H1 (cell line): ENCODE data around the gene PDE5A. TPM values are rescaled to one million over a fixed set of nuclear protein-coding genes. Genes with fewer than 3 reads are reported as not detected.

ENCODE experiments used
- EP300 ChIP-seq, 2 experiments: IDR thresholded peaks; 1 replicate in 1 of 2; 2 replicates in 1 of 2; pipeline ENCODE4 v1.6.1; 2011 to 2012; ENCODE audit warnings: low read depth in 2 of 2, low read length in 2 of 2, mild to moderate bottlenecking in 2 of 2, borderline replicate concordance in 1 of 2, inconsistent platforms in 1 of 2, moderate library complexity in 1 of 2
- EZH2 ChIP-seq: fragments of 200-600 bp; sonication (generic); IDR thresholded peaks from 2 replicates; pipeline ENCODE4 v1.7.1; 2012; ENCODE audit warnings: low read depth, mild to moderate bottlenecking, moderate library complexity, low read length, inconsistent platforms; ENCODE audit not compliant: severe bottlenecking
- HDAC2 ChIP-seq, 2 experiments: fragments of 300-600 bp in 1 of 2; sonication (generic) in 1 of 2; IDR thresholded peaks; 2 replicates each; pipeline ENCODE4 v1.6.1; 2011 to 2012; ENCODE audit warnings: low read depth in 2 of 2, low read length in 2 of 2, mild to moderate bottlenecking in 2 of 2, moderate library complexity in 2 of 2, borderline replicate concordance in 1 of 2, inconsistent platforms in 1 of 2
- NRF1 ChIP-seq: IDR thresholded peaks from 2 replicates; pipeline ENCODE4 v1.6.1; 2011; ENCODE audit warnings: mild to moderate bottlenecking, low read depth, low read length, improper control_type of control experiment
- SIN3A ChIP-seq, 2 experiments: IDR thresholded peaks in 1 of 2; conservative IDR thresholded peaks in 1 of 2; 2 replicates each; pipeline ENCODE4 v1.6.1; 2011 to 2012; ENCODE audit warnings: low read length in 2 of 2, improper control_type of control experiment in 1 of 2, low read depth in 1 of 2, mild to moderate bottlenecking in 1 of 2
- SIX5 ChIP-seq: IDR thresholded peaks from 2 replicates; pipeline ENCODE4 v1.6.1; 2011; ENCODE audit warnings: mild to moderate bottlenecking, low read depth, low read length
- SP1 ChIP-seq: IDR thresholded peaks from 2 replicates; pipeline ENCODE4 v1.6.1; 2011; ENCODE audit warnings: low read depth, low read length
- polyA plus RNA-seq, 7 experiments: library from polyadenylated mRNA; depleted of rRNA in 3 of 7; stranded (reverse) in 5 of 7; unstranded in 2 of 7; fragments of >200 nt in 5 of 7; fragments of 200-250 nt in 2 of 7; gene quantifications; 1 replicate in 5 of 7; 2 replicates in 1 of 7; 4 replicates in 1 of 7; pipeline versions ENCODE4 v1.2.1 to v1.2.3, GENCODE V29; 2011 to 2013; ENCODE audit warnings: missing spikeins in 2 of 7, mixed read lengths in 2 of 7
- total RNA-seq: library from RNA; stranded (reverse); fragmentation: NEBNext Ultra II Directional; extraction: Animal tissue kit (Norgen Biotek cat#: 25700); gene quantifications from 2 replicates; pipeline ENCODE4 v1.2.1, GENCODE V29; 2021
- TF ChIP-seq, protein P1 (sequence below): fragments of 300-600 bp; sonication (generic); IDR thresholded peaks from 2 replicates; pipeline ENCODE4 v1.7.1; 2012; ENCODE audit warnings: low read length, moderate library complexity, mild to moderate bottlenecking, inconsistent platforms; ENCODE audit not compliant: insufficient replicate concordance

The PDE5A gene
- total and polyA plus RNA-seq, 2 of the 8 experiments (the other 6 are each of a cell fraction or from before 2014, with no cell fraction given): 5.6 to 32.4 TPM

DNA sequence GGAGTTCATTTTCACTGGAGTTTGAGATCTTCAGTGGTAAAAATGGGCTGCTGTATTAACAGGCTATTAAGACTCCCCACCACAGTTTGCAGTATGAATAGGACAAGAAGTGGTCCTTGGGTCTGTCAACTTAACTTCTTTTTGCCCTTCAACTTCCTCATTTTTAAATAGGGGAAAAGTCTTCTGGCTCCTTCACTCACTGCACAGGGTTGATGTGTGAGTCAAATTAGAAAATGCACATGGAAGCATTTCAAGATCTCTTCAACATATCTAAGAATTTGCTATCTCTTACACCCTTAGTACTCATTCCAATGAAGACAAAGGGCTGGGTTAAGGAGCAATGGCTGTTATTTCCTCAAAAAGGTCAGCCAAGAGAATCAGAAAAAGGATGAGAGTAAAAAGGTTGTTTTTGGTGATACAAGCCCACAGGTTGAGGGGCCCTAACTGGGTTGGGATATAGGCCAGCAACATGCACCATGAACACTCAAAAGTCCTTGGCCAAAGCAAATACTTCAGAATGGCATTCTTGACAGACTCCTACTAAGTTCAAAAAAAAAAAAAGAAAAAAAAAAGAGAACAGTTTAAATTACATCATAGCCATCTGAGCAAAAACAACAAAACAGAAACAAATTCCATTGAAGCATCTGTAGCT, 13.4 kb downstream of the PDE5A start (continued):
- TF ChIP-seq, protein P1, sequence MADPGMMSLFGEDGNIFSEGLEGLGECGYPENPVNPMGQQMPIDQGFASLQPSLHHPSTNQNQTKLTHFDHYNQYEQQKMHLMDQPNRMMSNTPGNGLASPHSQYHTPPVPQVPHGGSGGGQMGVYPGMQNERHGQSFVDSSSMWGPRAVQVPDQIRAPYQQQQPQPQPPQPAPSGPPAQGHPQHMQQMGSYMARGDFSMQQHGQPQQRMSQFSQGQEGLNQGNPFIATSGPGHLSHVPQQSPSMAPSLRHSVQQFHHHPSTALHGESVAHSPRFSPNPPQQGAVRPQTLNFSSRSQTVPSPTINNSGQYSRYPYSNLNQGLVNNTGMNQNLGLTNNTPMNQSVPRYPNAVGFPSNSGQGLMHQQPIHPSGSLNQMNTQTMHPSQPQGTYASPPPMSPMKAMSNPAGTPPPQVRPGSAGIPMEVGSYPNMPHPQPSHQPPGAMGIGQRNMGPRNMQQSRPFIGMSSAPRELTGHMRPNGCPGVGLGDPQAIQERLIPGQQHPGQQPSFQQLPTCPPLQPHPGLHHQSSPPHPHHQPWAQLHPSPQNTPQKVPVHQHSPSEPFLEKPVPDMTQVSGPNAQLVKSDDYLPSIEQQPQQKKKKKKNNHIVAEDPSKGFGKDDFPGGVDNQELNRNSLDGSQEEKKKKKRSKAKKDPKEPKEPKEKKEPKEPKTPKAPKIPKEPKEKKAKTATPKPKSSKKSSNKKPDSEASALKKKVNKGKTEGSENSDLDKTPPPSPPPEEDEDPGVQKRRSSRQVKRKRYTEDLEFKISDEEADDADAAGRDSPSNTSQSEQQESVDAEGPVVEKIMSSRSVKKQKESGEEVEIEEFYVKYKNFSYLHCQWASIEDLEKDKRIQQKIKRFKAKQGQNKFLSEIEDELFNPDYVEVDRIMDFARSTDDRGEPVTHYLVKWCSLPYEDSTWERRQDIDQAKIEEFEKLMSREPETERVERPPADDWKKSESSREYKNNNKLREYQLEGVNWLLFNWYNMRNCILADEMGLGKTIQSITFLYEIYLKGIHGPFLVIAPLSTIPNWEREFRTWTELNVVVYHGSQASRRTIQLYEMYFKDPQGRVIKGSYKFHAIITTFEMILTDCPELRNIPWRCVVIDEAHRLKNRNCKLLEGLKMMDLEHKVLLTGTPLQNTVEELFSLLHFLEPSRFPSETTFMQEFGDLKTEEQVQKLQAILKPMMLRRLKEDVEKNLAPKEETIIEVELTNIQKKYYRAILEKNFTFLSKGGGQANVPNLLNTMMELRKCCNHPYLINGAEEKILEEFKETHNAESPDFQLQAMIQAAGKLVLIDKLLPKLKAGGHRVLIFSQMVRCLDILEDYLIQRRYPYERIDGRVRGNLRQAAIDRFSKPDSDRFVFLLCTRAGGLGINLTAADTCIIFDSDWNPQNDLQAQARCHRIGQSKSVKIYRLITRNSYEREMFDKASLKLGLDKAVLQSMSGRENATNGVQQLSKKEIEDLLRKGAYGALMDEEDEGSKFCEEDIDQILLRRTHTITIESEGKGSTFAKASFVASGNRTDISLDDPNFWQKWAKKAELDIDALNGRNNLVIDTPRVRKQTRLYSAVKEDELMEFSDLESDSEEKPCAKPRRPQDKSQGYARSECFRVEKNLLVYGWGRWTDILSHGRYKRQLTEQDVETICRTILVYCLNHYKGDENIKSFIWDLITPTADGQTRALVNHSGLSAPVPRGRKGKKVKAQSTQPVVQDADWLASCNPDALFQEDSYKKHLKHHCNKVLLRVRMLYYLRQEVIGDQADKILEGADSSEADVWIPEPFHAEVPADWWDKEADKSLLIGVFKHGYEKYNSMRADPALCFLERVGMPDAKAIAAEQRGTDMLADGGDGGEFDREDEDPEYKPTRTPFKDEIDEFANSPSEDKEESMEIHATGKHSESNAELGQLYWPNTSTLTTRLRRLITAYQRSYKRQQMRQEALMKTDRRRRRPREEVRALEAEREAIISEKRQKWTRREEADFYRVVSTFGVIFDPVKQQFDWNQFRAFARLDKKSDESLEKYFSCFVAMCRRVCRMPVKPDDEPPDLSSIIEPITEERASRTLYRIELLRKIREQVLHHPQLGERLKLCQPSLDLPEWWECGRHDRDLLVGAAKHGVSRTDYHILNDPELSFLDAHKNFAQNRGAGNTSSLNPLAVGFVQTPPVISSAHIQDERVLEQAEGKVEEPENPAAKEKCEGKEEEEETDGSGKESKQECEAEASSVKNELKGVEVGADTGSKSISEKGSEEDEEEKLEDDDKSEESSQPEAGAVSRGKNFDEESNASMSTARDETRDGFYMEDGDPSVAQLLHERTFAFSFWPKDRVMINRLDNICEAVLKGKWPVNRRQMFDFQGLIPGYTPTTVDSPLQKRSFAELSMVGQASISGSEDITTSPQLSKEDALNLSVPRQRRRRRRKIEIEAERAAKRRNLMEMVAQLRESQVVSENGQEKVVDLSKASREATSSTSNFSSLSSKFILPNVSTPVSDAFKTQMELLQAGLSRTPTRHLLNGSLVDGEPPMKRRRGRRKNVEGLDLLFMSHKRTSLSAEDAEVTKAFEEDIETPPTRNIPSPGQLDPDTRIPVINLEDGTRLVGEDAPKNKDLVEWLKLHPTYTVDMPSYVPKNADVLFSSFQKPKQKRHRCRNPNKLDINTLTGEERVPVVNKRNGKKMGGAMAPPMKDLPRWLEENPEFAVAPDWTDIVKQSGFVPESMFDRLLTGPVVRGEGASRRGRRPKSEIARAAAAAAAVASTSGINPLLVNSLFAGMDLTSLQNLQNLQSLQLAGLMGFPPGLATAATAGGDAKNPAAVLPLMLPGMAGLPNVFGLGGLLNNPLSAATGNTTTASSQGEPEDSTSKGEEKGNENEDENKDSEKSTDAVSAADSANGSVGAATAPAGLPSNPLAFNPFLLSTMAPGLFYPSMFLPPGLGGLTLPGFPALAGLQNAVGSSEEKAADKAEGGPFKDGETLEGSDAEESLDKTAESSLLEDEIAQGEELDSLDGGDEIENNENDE: no peak
- TF ChIP-seq NRF1 (no peak), SIX5 (no peak), SIN3A (conservative IDR thresholded peaks at IDR 0.05 in 1 of 2, IDR thresholded peaks at IDR 0.05 in 1 of 2; ENCODE audit: low read depth in 1 of 2, low read length in 2 of 2) (no peak), EP300 (IDR thresholded peaks at IDR 0.05; ENCODE audit: borderline replicate concordance in 1 of 2, low read depth in 2 of 2, low read length in 2 of 2) (no peak), SP1 (no peak), HDAC2 (IDR thresholded peaks at IDR 0.05; ENCODE audit: borderline replicate concordance in 1 of 2, low read depth in 2 of 2, low read length in 2 of 2) (no peak), EZH2 (no peak)
